NCI-H774 (cell line): ENCODE results near the gene FBXW2.
A peak's percentile ranks its signal among the peaks of the same experiment; 100 is the strongest.
"Not testable (repeated sequence)": the region's sequence is repeated elsewhere in the genome, so short reads cannot be mapped to it uniquely, and the experiment has no call there.

Experiments used
- DNase-seq: peaks from one replicate; lab custom pipeline; 2025; lab: John Stamatoyannopoulos, UW

Gene FBXW2

GRCh38 chr9:120778758-120779157 lies 14.5 kb downstream of the FBXW2 start:
- no peak for DNase-seq

- no peak for DNase-seq
Observed at GRCh38 chr9:120777229-120777628, 16.0 kb downstream of the FBXW2 start.

DNA sequence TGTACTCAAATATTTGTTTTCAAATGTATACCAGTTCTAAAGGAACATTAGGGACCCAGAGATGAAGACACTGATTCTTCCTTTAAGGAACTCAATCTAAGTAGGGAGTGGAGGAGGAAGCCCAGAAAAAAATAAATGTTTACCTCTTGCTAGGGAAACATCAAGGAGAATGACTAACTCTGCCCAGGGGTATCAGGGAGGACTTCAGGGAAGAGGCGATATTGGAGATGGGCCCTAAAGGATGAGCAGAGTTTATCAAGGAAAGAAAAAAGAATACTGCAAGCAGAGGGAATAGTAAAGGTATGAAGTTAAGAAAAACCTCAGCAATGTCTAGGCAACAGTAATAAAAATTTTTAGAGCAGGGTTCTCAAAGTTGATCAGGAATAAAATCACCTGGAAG lies 16.4 kb downstream of the FBXW2 start:
- no peak for DNase-seq

GRCh38 chr9:120775859-120776258 lies 17.4 kb downstream of the FBXW2 start:
- no peak for DNase-seq

GRCh38 chr9:120774719-120775118 lies 18.5 kb downstream of the FBXW2 start:
- DNase-seq = no peak

DNA sequence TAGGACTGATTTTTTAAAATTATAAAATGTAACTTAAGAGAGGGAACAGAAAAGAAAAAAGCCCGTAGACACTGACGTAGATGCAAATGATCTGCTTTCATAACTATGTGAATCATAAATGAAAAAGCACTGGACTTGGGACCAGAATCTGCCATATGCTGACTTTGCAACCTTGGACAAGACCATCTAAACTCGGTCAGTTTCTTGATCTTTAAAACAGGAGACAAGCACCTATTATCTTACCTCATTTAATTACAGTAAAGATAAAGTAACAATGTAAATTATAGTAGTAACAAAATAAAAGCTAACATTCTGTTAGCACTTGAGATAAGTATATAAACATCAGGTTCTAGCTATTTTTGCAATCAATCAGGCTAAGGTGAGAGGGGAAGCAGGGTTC lies 20.0 kb downstream of the FBXW2 start:
- DNase-seq = no peak

DNA sequence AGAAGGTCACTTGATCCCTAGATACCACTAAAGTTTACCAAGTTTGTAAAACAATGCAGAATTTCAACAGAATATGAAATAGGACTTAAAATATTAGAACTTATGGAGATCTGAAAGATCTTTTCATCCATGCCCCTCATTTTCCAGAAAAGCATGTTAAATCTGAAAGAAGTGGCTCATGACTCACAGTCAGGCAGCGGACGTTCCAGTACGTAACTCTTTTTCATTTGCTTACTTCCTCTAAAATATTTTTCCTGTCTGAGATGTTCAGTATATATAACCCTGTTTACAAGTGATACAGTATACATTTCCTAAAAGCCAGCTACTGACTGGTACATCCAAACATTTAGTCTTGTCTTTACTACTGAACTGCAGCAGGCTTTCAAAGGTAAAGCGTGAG lies 22.3 kb downstream of the FBXW2 start:
- DNase-seq = no peak

GRCh38 chr9:120768886-120769285 lies 24.3 kb downstream of the FBXW2 start:
- no peak for DNase-seq

DNA sequence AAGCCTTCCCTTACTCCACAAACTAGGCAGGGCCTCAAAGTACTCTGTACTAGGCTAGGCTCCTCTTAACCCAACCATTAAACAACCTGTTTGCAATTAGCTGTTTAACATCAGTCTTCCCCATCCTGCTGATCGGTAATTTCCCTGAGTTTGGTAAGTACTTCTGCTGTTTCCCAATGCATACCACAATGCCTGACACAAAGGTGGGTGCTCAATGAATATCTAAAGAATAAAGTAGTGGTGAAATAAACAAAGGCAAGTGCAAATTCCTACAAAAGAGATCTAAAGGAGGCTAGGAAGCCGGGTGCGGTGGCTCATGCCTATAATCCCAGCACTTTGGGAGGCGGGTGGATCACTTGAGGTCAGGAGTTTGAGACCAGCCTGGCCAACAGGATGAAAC lies 25.0 kb downstream of the FBXW2 start:
- no peak for DNase-seq

DNA sequence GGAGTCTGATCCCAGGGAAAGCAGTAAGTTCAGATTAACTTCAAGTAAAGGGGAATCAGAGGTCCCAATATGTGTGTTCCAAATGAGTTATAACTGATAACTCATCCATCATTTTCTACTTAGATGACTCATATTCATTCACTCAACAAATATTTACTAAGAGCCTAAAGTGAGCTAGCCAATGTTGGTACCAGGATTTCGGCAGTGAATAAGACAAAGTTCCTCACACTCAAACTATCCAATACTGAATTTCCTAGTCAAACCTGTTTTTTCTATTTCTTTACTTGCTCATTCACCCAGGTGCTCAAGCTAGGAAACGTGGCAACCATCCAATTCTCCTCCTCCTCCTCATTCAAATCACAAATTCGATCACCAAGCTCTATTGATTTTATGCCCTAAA lies 25.8 kb downstream of the FBXW2 start:
- DNase-seq = no peak

DNA sequence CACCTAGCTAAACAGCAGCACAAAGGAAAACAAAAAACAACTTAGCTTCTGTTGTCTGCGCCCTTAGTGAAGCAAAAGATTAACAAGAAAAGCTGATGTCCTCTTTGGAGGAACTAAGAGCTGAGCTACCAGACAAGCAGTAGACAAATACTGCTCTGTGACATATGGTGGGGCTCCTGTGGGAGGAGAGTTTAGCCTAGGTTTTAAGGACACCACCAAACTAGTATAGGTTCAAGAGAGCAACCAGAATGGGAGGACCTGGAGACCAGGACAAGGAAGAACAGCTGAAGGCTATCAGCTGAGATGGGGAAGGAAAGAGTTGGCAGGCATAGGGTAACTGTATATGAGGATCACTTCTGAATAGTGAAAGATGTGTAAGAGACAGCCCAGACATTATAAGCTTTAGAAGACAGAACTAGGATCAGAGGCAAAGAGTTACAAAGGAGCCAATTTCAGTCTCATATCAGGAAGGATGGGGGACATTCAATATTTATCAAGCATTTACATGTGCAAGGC lies 27.2 kb downstream of the FBXW2 start:
- no peak for DNase-seq

DNA sequence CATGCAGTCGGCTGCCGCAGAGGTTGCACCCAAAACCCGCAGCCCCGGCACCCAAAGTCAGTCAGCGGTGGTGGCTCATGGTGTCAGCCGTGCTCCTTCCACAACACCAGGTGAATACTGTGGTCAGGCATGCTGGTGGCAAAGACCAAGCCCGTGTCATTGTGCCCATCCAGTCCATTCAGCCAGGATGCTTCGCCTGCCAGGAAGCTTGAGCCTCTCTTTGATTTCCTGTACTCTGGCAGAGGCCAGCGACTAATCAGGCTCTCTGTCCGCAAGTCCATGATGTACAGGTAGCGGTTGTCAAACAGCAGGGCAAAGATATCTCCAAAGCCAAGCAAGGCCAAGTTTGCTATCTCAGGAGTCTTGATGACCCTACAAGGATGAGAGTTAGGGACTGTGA lies 28.7 kb downstream of the FBXW2 start:
- no peak for DNase-seq

DNA sequence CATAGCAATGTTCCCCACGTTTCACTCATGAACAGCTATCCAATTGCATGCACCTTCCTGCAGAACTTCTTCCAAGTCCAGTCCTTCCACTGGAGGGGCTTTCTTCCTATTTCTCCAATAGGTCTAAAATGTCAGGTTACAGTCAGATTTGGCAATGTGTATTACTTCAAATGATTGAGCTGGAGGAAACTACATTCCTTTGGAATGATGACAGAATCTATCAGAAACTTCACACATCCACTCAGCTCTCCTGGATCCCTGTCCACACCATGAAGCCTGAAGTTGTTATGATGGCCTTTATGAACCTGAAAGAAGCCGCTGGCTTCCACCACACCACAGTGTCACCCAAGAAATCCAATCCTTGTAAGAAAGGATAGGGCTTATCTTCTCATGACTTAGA lies 32.2 kb downstream of the FBXW2 start:
- DNase-seq = no peak

GRCh38 chr9:120759755-120760400 lies 33.3 kb downstream of the FBXW2 start:
- DNase-seq = no peak

DNA sequence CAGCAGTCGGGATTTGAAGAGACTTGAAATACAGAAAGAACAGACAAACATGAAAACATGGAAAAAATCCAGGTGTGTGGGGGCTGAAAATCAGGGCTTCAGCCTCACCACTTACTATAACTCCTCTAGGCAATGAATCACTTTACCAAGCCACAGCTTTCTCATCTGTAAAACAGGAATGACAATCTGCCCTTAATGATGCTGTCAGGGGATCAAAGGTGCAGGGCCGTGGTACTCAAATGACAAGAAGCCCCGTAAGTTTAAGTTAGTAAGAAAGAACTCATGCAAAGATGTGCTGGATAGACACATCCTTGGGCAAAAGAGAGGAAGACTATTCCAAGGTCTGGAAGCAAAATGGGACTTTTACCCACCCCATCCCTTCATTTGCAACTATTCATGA lies 34.7 kb downstream of the FBXW2 start:
- DNase-seq = no peak

DNA sequence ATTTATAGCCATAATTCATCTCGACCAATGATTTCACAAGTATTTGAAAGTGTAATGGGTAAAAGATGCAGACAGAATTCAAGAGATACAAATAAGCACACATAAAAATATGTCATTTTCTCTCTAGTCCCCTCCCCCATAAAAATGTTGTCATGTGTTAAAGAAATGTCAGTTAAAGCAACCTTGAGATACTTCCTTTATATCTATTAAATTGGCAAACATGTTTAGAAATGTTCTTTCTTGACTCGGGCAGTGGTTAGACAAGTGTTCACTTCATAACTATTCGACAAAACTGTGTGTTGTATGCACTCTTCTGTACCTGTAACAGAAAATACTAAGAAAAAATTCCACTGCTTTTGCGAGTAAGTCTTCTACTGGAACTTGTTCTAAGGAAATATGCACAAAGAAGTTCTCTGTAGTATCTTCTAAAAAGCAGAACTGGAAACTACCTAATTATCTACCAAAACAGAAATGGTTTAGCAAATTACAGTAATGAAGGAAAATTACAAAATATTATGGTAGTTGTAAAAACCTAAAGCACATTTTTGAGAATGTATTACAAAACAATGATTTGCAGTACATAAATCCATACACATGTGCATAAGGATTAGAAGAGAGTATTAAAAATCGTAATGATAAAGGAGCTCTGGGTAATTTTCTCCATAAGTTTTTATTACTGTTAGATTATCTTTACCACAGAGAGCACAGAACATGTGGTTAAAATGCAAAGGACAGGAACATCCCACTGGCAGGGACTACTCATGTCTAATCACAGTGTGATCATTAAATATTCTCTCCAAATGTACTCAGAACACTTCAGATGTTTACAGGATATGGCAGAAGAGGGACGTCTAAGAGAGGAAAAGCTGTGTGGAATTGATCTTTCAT lies 35.9 kb downstream of the FBXW2 start:
- DNase-seq = no peak

GRCh38 chr9:120756531-120756930 lies 36.7 kb downstream of the FBXW2 start:
- no peak for DNase-seq

GRCh38 chr9:120755810-120756434 lies 37.3 kb downstream of the FBXW2 start:
- DNase-seq = peak; percentile 59

GRCh38 chr9:120755044-120755443 lies 38.2 kb downstream of the FBXW2 start:
- no peak for DNase-seq

GRCh38 chr9:120750421-120750820 lies 42.8 kb downstream of the FBXW2 start:
- no peak for DNase-seq

GRCh38 chr9:120746366-120746765 lies 46.9 kb downstream of the FBXW2 start:
- DNase-seq = not testable (repeated sequence)

- no peak for DNase-seq
Observed at GRCh38 chr9:120745278-120745677, 47.9 kb downstream of the FBXW2 start.

DNA sequence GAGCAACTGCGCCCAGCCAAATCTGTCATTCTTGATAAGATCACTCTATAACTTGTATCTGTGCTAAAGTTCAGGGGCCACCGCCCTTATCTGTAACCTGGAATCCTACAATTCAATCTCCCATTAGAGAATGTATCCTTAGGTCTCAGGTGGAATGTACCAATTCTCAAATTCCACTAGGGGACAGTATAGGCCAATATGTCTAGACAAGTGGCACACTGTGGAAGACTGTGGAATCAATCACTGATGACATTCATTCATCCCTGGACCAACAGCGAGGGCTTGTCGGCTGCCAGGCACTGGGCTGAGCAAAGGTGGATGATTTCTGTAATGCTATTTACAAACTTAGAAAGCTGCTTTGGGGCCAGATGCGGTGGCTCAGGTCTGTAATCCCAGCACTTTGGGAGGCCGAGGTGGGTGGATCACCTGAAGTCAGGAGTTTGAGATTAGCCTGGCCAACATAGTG lies 50.2 kb downstream of the FBXW2 start:
- DNase-seq = peak; percentile 30
